HepG2 (cell line): ENCODE results near the gene TRIM62. TPM values are rescaled to one million over a fixed set of nuclear protein-coding genes. Genes with fewer than 3 reads are reported as not detected.

Source experiments
- AHDC1 ChIP-seq: sonication (generic); formaldehyde crosslinking; IDR thresholded peaks from 2 replicates; pipeline ENCODE4 v1.5.1; 2020; ENCODE audit warnings: mild to moderate bottlenecking, missing genetic modification reagents, borderline replicate concordance
- AHR ChIP-seq: IDR thresholded peaks from 2 replicates; pipeline ENCODE4 v1.6.1; 2018; ENCODE audit warnings: missing genetic modification reagents, missing compliant biosample characterization
- ARID2 ChIP-seq: sonication (generic); formaldehyde crosslinking; IDR thresholded peaks from 2 replicates; pipeline ENCODE4 v1.8.1; 2022; ENCODE audit warnings: mild to moderate bottlenecking, missing genetic modification reagents, borderline replicate concordance
- ARID4A ChIP-seq: sonication (generic); formaldehyde crosslinking; IDR thresholded peaks from 2 replicates; pipeline ENCODE4 v1.5.0; 2020; ENCODE audit warnings: mild to moderate bottlenecking, missing genetic modification reagents, borderline replicate concordance
- E2F2 ChIP-seq: sonication (generic); formaldehyde crosslinking; IDR thresholded peaks from 2 replicates; pipeline ENCODE4 v1.4.0; 2020; ENCODE audit warnings: missing genetic modification reagents, borderline replicate concordance
- FOXA1 ChIP-seq, 2 experiments: fragments of 450-650 bp in 1 of 2; sonication (generic) in 1 of 2; formaldehyde crosslinking in 1 of 2; IDR thresholded peaks; 2 replicates each; pipeline versions ENCODE4 v1.4.0 to v1.6.1; 2016 to 2020; ENCODE audit warnings: missing genetic modification reagents in 1 of 2
- GTF3A ChIP-seq: sonication (generic); formaldehyde crosslinking; conservative IDR thresholded peaks from 2 replicates; pipeline ENCODE4 v1.4.0; 2020; ENCODE audit warnings: mild to moderate bottlenecking, missing genetic modification reagents
- REL ChIP-seq: sonication (generic); formaldehyde crosslinking; conservative IDR thresholded peaks from 2 replicates; pipeline ENCODE4 v1.8.0; 2022; ENCODE audit warnings: mild to moderate bottlenecking, missing genetic modification reagents, moderate library complexity
- TCF7L2 ChIP-seq: IDR thresholded peaks from 2 replicates; pipeline ENCODE4 v1.6.1; 2011; ENCODE audit warnings: mild to moderate bottlenecking, low read depth, low read length, moderate library complexity
- ZNF513 ChIP-seq: sonication (generic); formaldehyde crosslinking; conservative IDR thresholded peaks from 2 replicates; pipeline ENCODE4 v1.5.0; 2020; ENCODE audit warnings: missing genetic modification reagents
- ZNF670 ChIP-seq: sonication (generic); formaldehyde crosslinking; IDR thresholded peaks from 2 replicates; pipeline ENCODE4 v1.8.0; 2022; ENCODE audit warnings: mild to moderate bottlenecking, missing genetic modification reagents, borderline replicate concordance
- polyA plus RNA-seq, 8 experiments: library from polyadenylated mRNA; depleted of rRNA in 3 of 8; stranded (reverse) in 7 of 8; unstranded in 1 of 8; fragments of >200 nt; fragmentation: Illumina TruSeq in 4 of 8; extraction: Trizol in 4 of 8; gene quantifications; 2 replicates each; pipeline versions ENCODE4 v1.2.1 to v1.2.3, GENCODE V29; 2011 to 2016; ENCODE audit warnings: low read depth in 4 of 8, missing spikeins in 1 of 8, mixed read lengths in 1 of 8; ENCODE audit not compliant: insufficient read depth in 1 of 8
- total RNA-seq, 5 experiments: library from RNA; depleted of rRNA; stranded (reverse); fragments of >200 nt; fragmentation: Illumina TruSeq; extraction: Trizol; gene quantifications; 2 replicates each; pipeline ENCODE4 v1.2.3, GENCODE V29; 2016; ENCODE audit warnings: low read depth in 1 of 5

TRIM62 gene
- total and polyA plus RNA-seq, 2 of the 13 experiments (the other 11 are each of a cell fraction or from before 2014, with no cell fraction given), result 0.53 to 0.57 TPM

- TF ChIP-seq AHDC1 (no peak), E2F2 (CRISPR knock-in tag) (no peak), ARID2 (CRISPR knock-in tag) (0 out of 2 replicates have a peak, but pooled peaks have one; percentile 9), TCF7L2 (no peak), AHR (CRISPR knock-in tag) (no peak), FOXA1 (IDR thresholded peaks at IDR 0.05) (no peak), FOXA1 (CRISPR knock-in tag; IDR thresholded peaks at IDR 0.05) (no peak), ZNF670 (0 out of 2 replicates have a peak, but pooled peaks have one; percentile 50), ARID4A (CRISPR knock-in tag) (no peak), GTF3A (CRISPR knock-in tag) (0 out of 2 replicates have a peak, but pooled peaks have one; percentile 27), ZNF513 (CRISPR knock-in tag) (0 out of 2 replicates have a peak, but pooled peaks have one; percentile 5), REL (CRISPR knock-in tag) (no peak)
Observed at GRCh38 chr1:33126411-33127000, 55.3 kb downstream of the TRIM62 start (continued).
